ENCODE data around the gene CSTB. TPM values are rescaled to one million over a fixed set of nuclear protein-coding genes. Genes with fewer than 3 reads are reported as not detected.

The CSTB gene
- total RNA-seq, 2 experiments from 2014 or later: 29.9 to 30.9 TPM

DNA sequence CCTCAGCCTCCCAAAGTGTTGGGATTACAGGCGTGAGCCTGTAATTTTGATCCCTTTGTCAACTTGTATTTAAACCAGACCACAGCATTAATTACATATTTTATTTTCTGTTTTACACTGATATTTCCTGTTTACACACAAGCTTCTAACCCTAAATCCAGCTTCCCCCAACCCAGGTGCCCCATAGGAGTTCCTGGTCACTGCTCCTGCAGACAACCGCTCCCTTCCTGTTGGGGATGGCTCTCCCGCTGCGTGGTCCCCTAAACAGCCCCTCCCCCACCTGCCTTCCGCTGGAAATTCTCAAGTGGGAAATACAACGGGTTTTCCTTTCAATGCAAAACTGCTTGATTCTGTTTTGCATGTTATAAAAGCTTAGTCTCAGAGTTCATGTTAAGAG lies 3.7 kb downstream of the CSTB start:
- POLR2A ChIA-PET: no interaction called here
- Mint-ChIP-seq H3K9me3 (ENCODE audit: low read depth) (no peaks in the 10 kb centered on the region), H3K36me3 (ENCODE audit: low read depth) (peaks cover 21% of the 10 kb centered on the region), H3K4me1 (peaks cover 21% of the 10 kb centered on the region), H3K4me3 (no peak overlapping the region), H3K27ac (no peak overlapping the region), H3K27me3 (no peaks in the 10 kb centered on the region)
- no peak for DNase-seq
- intact Hi-C loops (cut with DNase I, micrococcal nuclease): no loop called here
- no peak for ATAC-seq
- CTCF ChIA-PET: interaction anchor here (0.6 to 1.2 kb wide), 6 partner anchors 17 to 1352 kb away, joined by 3 to 7 read pairs (median 3); partner anchors contain the start of gene RRP1

DNA sequence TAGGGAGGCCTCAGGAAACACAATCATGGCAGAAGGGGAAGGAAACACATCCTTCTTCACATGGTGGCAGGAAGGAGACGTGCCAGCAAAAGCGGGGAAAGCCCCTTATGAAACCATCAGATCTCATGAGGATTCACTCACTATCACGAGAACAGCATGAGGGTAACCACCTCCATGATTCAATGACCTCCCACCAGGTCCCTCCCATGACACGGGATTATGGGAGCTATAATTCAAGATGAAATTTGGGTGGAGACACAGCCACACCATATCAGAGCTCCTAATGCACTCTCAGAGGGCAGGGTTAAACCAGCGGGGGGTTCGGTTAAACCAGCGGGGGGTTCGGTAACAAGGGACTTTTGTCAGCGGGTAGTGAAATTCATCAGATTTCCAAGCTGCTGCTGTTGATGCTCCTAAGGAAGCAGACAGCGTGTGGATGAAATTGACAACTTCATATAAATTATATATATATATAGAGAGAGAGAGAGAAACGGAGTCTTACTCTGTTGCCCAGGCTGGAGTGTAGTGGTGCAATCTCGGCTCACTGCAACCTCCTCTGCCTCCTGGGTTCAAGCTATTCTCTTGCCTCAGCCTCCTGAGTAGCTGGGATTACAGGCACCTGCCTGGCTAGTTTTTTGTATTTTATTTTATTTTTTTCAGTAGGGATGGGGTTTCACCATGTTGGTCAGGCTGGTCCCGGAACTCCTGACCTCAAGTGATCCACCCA lies 4.2 kb downstream of the CSTB start:
- H3K36me3 Mint-ChIP-seq (ENCODE audit: low read depth): peaks cover 21% of the 10 kb centered on the region
- intact Hi-C loops (cut with DNase I, micrococcal nuclease): no loop called here
- H3K9me3 Mint-ChIP-seq (ENCODE audit: low read depth): no peaks in the 10 kb centered on the region
- peaks cover 21% of the 10 kb centered on the region for H3K4me1 Mint-ChIP-seq
- H3K27ac Mint-ChIP-seq: no peak overlapping the region
- ATAC-seq (no peak), DNase-seq (no peak)
- POLR2A ChIA-PET: interaction anchor here (0.6 to 0.8 kb wide), 3 partner anchors 10 to 153 kb away, joined by 3 to 6 read pairs (median 5); no protein-coding TSS in a partner anchor
- no peak overlapping the region for H3K4me3 Mint-ChIP-seq
- no peaks in the 10 kb centered on the region for H3K27me3 Mint-ChIP-seq
- CTCF ChIA-PET: interaction anchor here (0.6 to 1.2 kb wide), 6 partner anchors 18 to 1351 kb away, joined by 3 to 7 read pairs (median 3); partner anchors contain the start of gene RRP1

DNA sequence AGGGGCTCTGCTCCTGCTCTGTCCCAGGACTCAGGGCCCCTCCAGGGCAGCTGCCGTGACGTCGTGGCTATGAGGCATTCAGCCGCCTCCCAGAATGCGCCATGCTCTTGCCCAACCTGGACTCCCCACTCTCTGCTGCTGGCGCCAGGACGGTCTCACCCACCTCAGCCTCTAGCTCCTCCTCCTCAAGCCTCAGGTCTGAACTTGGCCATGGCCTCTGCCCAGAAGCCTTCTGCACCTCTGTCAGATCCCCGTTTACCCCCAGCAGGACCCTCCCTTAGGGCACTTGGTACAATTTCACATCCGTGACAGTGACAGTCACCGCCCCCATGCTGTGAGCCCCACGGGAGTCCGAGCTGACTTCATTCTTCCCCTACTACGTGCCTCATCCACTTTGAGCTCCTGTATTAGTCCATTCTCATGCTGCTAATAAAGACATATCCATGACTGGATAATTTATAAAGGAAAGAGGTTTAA lies 4.9 kb downstream of the CSTB start:
- H3K27ac Mint-ChIP-seq: no peak overlapping the region
- CTCF ChIA-PET: interaction anchor here (0.6 to 1.2 kb wide), 3 partner anchors 18 to 37 kb away, joined by 3 to 7 read pairs (median 3); partner anchors contain the start of gene RRP1

DNA sequence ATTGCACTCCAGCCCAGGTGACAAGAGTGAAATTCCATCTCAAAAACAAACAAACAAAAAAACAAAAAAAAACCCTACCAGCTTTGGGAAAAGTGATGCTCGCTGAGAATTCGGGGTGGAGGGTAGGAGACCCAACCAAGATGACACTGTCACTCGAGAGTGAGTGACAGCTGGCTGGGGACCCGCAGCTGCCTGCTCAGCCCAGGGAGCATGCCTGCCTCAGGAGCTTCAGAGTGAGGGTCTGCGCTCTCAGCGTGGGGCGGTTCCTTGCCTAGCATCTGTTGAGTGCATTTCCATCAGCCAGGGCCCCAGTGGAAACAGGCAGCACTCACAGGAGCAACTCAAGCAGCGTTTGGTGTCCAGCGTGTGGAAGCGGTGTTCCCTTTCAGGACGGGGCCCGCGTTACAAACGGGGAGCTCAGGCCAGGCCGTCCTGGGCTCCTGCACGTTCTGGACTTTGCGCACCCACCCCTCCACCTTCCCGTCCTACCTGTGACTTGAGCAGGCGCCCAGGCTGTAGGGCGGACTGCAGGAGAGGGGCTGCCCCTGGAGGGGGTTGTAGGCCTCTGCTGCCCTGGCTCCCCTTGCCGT lies 5.9 kb downstream of the CSTB start:
- DNase-seq: no peak
- ChIA-PET POLR2A (no interaction called here), CTCF (interaction anchor here (1.6 kb wide), 1 partner anchor 10 kb away, joined by 3 read pairs; no protein-coding TSS in a partner anchor)
- intact Hi-C loops (cut with DNase I, micrococcal nuclease): no loop called here
- H3K9me3 Mint-ChIP-seq (ENCODE audit: low read depth): no peaks in the 10 kb centered on the region
- no peak overlapping the region for H3K4me3 Mint-ChIP-seq
- ATAC-seq: no peak
- peaks cover 20% of the 10 kb centered on the region for H3K36me3 Mint-ChIP-seq (ENCODE audit: low read depth)
- H3K27ac Mint-ChIP-seq: no peak overlapping the region
- H3K4me1 Mint-ChIP-seq: peaks cover 16% of the 10 kb centered on the region
- no peaks in the 10 kb centered on the region for H3K27me3 Mint-ChIP-seq

More for the DNA sequence above, 4.9 kb downstream of the CSTB start:
- Mint-ChIP-seq H3K36me3 (ENCODE audit: low read depth) (peaks cover 21% of the 10 kb centered on the region), H3K4me3 (no peak overlapping the region), H3K27me3 (no peaks in the 10 kb centered on the region), H3K4me1 (peaks cover 21% of the 10 kb centered on the region), H3K9me3 (ENCODE audit: low read depth) (no peaks in the 10 kb centered on the region)
- intact Hi-C loops (cut with DNase I, micrococcal nuclease): no loop called here
- ATAC-seq (no peak), DNase-seq (no peak)
- POLR2A ChIA-PET: interaction anchor here (0.6 to 0.8 kb wide), 2 partner anchors 70 to 154 kb away, joined by 3 to 6 read pairs; no protein-coding TSS in a partner anchor

DNA sequence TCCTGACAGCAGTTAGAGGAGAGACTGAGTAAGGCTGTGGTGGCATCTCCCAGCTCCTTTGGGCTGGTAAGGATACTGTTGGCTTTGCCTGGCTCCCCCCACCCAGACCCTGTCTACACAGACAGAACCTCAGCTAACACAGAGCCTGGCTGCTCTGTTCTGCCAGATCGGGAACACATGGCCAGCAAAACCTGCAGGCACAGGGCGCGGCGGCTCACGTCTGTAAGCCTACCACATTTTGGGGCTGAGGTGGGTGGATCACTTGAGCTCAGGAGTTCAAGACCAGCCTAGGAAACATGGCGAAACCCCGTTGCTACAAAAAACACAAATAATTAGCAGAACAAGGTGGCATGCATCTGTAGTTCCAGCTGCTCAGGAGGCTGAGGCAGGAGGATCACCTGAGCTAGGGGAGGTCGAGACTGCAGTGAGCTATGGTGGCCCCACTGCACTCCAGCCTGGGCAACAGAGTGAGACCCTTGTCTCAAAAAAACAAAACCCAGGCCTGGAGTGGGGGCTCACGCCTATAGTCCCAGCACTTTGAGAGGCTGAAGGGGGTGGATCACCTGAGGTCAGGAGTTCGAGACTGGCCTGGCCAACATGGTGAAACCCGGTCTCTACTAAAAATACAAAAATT lies 6.7 kb downstream of the CSTB start:
- no peak for ATAC-seq
- ChIA-PET CTCF (interaction anchor here (1.6 kb wide), 1 partner anchor 11 kb away, joined by 3 read pairs; no protein-coding TSS in a partner anchor), POLR2A (no interaction called here)
- intact Hi-C loops (cut with DNase I, micrococcal nuclease): no loop called here
- Mint-ChIP-seq H3K27me3 (no peaks in the 10 kb centered on the region), H3K27ac (no peak overlapping the region), H3K9me3 (ENCODE audit: low read depth) (no peaks in the 10 kb centered on the region), H3K36me3 (ENCODE audit: low read depth) (peaks cover 17% of the 10 kb centered on the region), H3K4me3 (no peak overlapping the region), H3K4me1 (peaks cover 11% of the 10 kb centered on the region)
- no peak for DNase-seq

DNA sequence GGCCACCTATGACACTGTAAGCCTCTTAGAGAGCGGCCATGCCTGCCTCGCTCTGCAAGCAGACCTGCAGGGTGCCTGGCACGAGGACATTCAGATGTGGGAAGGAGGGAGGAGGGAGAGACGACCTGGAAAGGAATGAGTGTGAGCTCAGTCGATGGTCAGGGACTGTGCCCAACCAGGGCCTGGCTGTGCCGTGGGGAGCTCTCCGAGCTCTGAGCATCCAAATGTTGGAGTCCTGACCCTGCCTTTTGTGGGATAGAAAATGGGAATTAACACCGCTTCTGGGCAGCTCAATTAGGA lies 7.3 kb downstream of the CSTB start:
- DNase-seq (no peak), ATAC-seq (no peak)
- intact Hi-C loops (cut with DNase I, micrococcal nuclease): no loop called here
- Mint-ChIP-seq H3K9me3 (ENCODE audit: low read depth) (no peaks in the 10 kb centered on the region), H3K27ac (no peak overlapping the region), H3K36me3 (ENCODE audit: low read depth) (peaks cover 13% of the 10 kb centered on the region), H3K4me1 (peaks cover 7% of the 10 kb centered on the region), H3K27me3 (no peaks in the 10 kb centered on the region), H3K4me3 (no peak overlapping the region)
- CTCF ChIA-PET: interaction anchor here (1.6 kb wide), 1 partner anchor 12 kb away, joined by 3 read pairs; no protein-coding TSS in a partner anchor
- POLR2A ChIA-PET: no interaction called here

DNA sequence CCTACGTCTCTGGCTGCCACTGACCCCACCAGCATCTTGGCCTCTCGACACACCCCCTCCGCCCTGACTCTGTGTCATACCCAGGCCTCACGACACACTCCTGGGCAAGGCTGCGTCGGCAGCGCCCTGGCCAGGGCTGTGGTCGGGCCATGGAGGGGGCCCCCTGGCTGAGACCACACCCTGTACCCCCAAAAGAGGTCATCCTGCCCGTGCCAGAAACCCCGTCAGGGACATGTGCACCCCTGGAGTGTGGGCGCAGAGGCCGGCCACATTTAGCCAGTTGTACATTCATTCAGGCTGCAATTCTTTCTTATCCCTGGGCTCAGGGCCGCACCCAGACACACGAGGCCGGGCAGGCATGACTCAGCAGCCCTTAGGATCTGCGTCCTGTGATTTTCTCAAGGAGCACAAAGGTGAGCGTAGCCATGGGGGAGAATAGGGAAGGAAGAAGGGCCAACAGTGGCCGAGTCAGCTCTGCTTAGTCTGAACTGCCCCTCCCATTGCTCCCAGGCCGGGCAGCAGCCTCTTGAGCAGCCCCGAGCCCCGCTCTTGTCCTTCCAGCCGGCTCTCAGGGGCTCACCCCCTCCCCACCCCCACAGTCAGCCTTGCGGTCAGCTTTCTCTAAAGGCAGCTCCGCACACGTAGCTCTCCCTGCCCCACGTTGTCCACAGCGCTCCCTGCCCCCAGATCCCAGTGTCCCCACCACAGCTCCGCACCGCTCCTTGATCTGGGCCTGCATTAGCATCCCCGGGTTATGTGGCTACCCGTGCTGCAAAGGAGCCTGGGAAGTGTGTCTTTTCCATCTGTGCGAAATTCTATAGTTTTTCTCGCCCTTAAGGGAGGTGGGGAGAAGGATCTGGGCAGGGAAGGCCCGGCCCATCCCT lies 7.9 kb downstream of the CSTB start:
- H3K4me3 Mint-ChIP-seq: no peak overlapping the region
- ChIA-PET CTCF (no interaction called here), POLR2A (no interaction called here)
- peaks cover 13% of the 10 kb centered on the region for H3K36me3 Mint-ChIP-seq (ENCODE audit: low read depth)
- DNase-seq (no peak), ATAC-seq (no peak)
- no peak overlapping the region for H3K27ac Mint-ChIP-seq
- H3K9me3 Mint-ChIP-seq (ENCODE audit: low read depth): no peaks in the 10 kb centered on the region
- no peaks in the 10 kb centered on the region for H3K27me3 Mint-ChIP-seq
- H3K4me1 Mint-ChIP-seq: peaks cover 6% of the 10 kb centered on the region
- intact Hi-C loops (cut with DNase I, micrococcal nuclease): no loop called here

DNA sequence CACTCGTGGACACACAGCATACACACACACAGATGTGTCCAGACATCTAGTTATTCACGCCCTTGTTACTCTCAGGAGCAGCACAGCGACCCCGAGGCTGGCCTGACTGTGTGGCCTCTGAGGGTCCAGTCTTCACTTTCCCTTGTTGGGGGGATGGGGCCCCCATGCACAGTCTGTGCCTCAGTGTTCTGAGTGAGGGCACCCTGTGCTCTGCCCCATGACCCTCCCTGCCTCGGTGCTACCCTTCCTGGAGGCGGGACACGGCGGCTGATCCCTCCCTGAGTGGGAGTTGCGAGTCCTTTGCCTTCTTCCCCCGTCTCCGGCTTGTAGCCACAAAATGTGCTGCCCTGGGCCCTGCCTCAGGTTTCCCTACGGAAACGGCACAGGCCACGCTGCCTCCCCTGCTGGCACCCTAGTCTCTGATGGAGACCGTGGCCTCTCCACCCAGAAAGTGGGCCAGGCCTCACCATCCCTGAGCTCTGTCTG lies 8.6 kb downstream of the CSTB start:
- no peak for DNase-seq
- intact Hi-C loops (cut with DNase I, micrococcal nuclease): no loop called here
- Mint-ChIP-seq H3K4me3 (no peak overlapping the region), H3K4me1 (peaks cover 4% of the 10 kb centered on the region), H3K27me3 (no peaks in the 10 kb centered on the region), H3K27ac (no peak overlapping the region), H3K36me3 (ENCODE audit: low read depth) (peaks cover 11% of the 10 kb centered on the region), H3K9me3 (ENCODE audit: low read depth) (no peaks in the 10 kb centered on the region)
- CTCF ChIA-PET: no interaction called here
- ATAC-seq: no peak
- POLR2A ChIA-PET: no interaction called here

DNA sequence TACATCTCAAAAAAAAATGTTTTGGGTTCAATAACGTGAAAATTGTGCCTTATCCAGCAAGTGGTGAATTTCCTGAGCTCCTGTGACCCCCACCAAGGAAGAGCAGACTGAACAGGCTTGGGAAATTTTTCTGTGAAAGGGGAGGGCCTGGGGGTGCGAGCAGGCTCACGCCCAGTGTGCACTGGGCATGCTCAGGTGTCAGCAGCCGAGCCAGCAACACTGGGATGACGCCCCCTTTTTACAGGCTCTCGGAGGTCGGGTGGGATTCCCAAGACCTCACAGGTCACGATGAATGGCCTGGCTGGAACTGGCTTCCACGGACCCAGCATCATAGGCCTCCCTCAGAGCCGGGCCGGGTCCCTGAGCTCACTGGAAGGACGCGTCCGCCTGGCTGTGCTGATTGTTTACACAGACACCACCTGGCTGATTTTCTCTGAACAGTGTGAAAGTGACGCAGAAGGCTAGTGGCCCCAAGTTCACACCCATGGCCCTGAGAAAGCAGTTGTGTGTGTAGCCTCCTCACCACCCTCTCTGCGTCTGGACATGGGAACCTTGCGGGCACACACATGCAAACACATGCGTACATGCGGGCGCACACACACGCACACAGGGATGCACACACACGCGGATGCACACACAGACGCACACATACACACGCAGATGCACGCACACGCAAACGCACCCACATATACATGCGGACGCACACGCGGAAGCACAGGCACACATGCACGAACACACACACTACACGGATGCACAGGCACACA lies 9.2 kb downstream of the CSTB start:
- Mint-ChIP-seq H3K4me3 (no peak overlapping the region), H3K4me1 (peaks cover 4% of the 10 kb centered on the region), H3K27ac (no peak overlapping the region), H3K36me3 (ENCODE audit: low read depth) (peaks cover 12% of the 10 kb centered on the region), H3K27me3 (no peaks in the 10 kb centered on the region), H3K9me3 (ENCODE audit: low read depth) (no peaks in the 10 kb centered on the region)
- ChIA-PET CTCF (no interaction called here), POLR2A (no interaction called here)
- intact Hi-C loops (cut with DNase I, micrococcal nuclease): no loop called here
- ATAC-seq (no peak), DNase-seq (no peak)

DNA sequence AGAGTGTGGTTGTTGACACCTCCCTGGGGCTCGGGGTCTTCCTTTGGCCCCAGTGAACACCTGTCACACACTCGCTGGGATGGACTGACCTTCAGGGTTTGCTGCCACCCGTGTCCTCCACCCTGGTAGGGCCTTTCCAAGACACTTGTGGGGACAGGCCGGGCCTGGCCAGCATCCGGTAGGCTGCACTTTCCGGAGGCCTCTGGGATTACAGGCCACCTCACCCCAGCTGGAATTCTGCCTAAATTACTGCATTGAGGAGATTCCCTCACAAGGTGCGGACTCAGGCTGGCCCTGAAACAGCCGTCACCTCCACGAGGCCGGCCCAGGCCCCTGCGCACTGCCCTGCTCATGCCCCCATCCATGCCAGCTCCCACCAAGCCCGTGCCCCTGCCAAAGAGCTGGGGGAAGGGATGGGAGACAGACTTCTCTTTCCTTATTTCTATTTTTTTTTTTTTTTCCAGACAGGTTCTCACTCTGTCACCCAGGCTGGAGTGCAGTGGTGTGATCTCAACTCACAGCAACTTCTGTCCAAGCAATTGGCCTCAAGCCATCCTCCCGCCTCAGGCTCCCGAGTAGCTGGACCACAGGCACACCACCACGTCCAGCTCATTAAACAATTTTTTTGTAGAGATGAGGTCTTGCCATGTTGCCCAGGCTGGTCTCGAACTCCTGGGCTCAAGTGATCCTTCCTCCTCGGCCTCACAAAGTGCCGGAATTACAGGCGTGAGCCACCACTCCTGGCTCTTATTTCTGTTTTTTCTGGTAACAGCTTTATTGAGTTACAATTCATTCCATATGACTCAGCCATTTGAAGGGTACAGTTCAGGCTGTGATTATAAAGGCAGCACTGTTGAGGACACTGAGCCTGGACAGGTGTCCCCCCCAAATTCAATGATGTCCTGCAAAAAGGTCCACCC lies 11.3 kb downstream of the CSTB start:
- no peak overlapping the region for H3K4me3 Mint-ChIP-seq
- intact Hi-C loops (cut with DNase I, micrococcal nuclease): no loop called here

More for the DNA sequence above, 11.3 kb downstream of the CSTB start:
- CTCF ChIA-PET: interaction anchor here (0.8 kb wide), 1 partner anchor 37 kb away, joined by 3 read pairs; no protein-coding TSS in a partner anchor
- no peaks in the 10 kb centered on the region for H3K27me3 Mint-ChIP-seq
- H3K36me3 Mint-ChIP-seq (ENCODE audit: low read depth): peaks cover 14% of the 10 kb centered on the region
- DNase-seq (no peak), ATAC-seq (no peak)
- H3K27ac Mint-ChIP-seq: no peak overlapping the region
- POLR2A ChIA-PET: no interaction called here
- H3K4me1 Mint-ChIP-seq: no peaks in the 10 kb centered on the region
- H3K9me3 Mint-ChIP-seq (ENCODE audit: low read depth): no peaks in the 10 kb centered on the region
